Type B pancreatic cell (in vitro differentiated cells): ENCODE data around the gene TSHZ2. TPM values are rescaled to one million over a fixed set of nuclear protein-coding genes. Genes with fewer than 3 reads are reported as not detected.
"Not testable (repeated sequence)": the region's sequence is repeated elsewhere in the genome, so short reads cannot be mapped to it uniquely, and the experiment has no call there.

Experiments used
- DNase-seq: peaks from one replicate; pipeline ENCODE4 v3.0.0; 2021; ENCODE audit warnings: mixed read lengths; ENCODE audit not compliant: unreplicated experiment; ENCODE audit errors: extremely low spot score
- H3K27ac Mint-ChIP-seq: 2 replicates; pipeline ENCODE4 v1.8.0; 2021; ENCODE audit warnings: mild to moderate bottlenecking, mixed read lengths
- H3K27me3 Mint-ChIP-seq: 2 replicates; pipeline ENCODE4 v1.8.0; 2021; ENCODE audit warnings: mixed read lengths
- H3K36me3 Mint-ChIP-seq: 2 replicates; pipeline ENCODE4 v1.8.0; 2021; ENCODE audit warnings: mixed read lengths
- H3K4me1 Mint-ChIP-seq: one replicate; pipeline ENCODE4 v1.8.0; 2021; ENCODE audit warnings: mixed read lengths; ENCODE audit not compliant: unreplicated experiment
- H3K4me3 Mint-ChIP-seq: 2 replicates; pipeline ENCODE4 v1.8.0; 2021; ENCODE audit warnings: mild to moderate bottlenecking, mixed read lengths
- H3K9me3 Mint-ChIP-seq: 2 replicates; pipeline ENCODE4 v1.8.0; 2021; ENCODE audit warnings: mixed read lengths
- total RNA-seq: library from RNA; stranded (reverse); gene quantifications from 2 replicates; pipeline ENCODE4 v1.2.1, GENCODE V29; 2021; ENCODE audit warnings: low replicate concordance
- TF ChIP-seq, protein P1 (sequence below): fragments of 200-600 bp; sonication (generic); conservative IDR thresholded peaks from 2 replicates; pipeline ENCODE4 v1.5.0; 2021; ENCODE audit warnings: antibody characterized with exemption, mild to moderate bottlenecking

Gene TSHZ2
- total RNA-seq, 1 donor from 2014 or later: 45.5 TPM

DNA sequence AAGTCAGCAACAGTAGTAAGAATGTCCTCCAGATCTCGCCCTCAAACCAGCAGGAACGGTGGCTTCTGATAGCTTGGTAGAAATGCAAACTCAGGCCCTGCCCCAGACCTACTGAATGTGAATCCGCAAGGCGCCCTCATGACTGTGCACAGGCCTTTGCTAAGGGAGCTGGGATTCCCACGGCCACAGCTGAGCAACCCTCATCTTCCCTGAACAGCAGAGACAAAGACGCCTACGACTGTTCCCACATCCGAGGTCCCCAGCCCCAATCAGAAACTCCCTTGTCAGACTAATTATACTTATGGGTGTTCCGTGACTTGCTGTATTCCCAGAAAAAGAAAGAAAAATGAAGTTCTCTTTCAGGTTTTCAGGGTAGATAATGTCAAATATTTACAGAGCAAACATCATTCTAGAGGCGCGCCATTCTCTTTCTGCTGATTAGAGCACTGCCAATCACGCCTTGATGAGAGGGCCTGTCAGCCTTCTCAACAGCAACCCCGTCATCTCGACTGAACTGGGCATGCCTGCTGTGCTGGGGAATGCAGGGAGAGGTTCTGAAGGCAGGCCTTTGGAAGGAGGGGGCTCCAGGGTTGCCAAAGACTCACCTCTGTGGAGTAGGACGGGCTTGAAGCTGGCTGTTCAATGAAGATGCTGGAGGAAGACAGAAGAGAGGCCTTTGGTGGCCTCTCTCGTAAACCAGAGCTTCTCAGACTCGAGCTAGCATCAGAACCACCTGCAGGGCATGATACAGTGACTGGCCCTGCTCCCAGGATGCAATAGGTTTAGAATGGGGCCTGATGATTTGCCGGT, 541.5 kb downstream of the TSHZ2 start:
- peak overlapping the region; percentile 81 for H3K27ac Mint-ChIP-seq
- TF ChIP-seq, protein P1, sequence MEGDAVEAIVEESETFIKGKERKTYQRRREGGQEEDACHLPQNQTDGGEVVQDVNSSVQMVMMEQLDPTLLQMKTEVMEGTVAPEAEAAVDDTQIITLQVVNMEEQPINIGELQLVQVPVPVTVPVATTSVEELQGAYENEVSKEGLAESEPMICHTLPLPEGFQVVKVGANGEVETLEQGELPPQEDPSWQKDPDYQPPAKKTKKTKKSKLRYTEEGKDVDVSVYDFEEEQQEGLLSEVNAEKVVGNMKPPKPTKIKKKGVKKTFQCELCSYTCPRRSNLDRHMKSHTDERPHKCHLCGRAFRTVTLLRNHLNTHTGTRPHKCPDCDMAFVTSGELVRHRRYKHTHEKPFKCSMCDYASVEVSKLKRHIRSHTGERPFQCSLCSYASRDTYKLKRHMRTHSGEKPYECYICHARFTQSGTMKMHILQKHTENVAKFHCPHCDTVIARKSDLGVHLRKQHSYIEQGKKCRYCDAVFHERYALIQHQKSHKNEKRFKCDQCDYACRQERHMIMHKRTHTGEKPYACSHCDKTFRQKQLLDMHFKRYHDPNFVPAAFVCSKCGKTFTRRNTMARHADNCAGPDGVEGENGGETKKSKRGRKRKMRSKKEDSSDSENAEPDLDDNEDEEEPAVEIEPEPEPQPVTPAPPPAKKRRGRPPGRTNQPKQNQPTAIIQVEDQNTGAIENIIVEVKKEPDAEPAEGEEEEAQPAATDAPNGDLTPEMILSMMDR: no peak
- H3K27me3 Mint-ChIP-seq: no peaks in the 10 kb centered on the region
- DNase-seq: no peak
- no peak overlapping the region for H3K4me3 Mint-ChIP-seq
- peaks cover 7% of the 10 kb centered on the region for H3K9me3 Mint-ChIP-seq
- H3K36me3 Mint-ChIP-seq: no peaks in the 10 kb centered on the region
- peaks cover 13% of the 10 kb centered on the region for H3K4me1 Mint-ChIP-seq

DNA sequence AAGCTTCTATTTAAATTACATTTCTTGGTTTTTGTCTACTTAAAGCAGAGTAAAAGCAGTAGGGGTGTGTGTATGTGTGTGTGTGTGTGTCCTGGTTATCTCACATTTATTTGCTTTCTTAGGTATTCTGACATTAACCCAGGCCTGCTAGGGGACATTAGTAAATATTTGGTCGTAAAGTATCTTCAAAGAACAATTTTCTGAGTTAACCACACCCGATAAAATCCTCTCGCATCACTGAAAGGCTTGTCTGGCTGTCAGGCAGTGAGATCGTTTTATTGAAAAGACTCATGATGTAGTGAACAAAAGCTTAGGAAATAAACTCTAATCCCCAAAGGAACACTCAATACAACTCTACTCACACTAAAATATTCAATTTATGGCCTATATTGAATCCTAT, 543.6 kb downstream of the TSHZ2 start:
- Mint-ChIP-seq H3K27me3 (no peaks in the 10 kb centered on the region), H3K9me3 (peaks cover under 1% of the 10 kb centered on the region), H3K4me3 (no peak overlapping the region), H3K4me1 (peaks cover 6% of the 10 kb centered on the region), H3K36me3 (no peaks in the 10 kb centered on the region), H3K27ac (peak overlapping the region; percentile 16)
- TF ChIP-seq, protein P1: no peak
- DNase-seq: no peak

DNA sequence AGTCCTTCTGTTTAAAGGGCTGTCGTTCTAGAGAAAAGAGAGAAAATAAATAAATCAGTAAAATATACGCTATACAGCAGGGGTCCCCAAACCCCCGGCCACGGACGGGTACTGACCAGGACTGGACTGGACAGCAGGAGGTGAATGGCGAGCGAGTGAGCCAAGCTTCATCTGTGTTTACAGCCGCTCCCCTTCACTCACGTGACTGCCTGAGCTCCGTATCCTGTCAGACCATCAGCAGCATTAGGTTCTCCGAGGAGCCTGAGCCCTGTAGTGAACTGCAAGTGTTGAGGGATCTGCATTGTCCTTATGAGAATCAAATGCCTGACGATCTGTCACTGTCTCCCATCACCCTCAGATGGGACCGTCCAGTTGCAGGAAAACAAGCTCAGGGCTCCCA, 545.0 kb downstream of the TSHZ2 start:
- H3K36me3 Mint-ChIP-seq: no peaks in the 10 kb centered on the region
- H3K4me3 Mint-ChIP-seq: no peak overlapping the region
- peaks cover 5% of the 10 kb centered on the region for H3K4me1 Mint-ChIP-seq
- H3K9me3 Mint-ChIP-seq: no peaks in the 10 kb centered on the region
- no peaks in the 10 kb centered on the region for H3K27me3 Mint-ChIP-seq
- TF ChIP-seq, protein P1: no peak
- H3K27ac Mint-ChIP-seq: no peak overlapping the region
- DNase-seq: no peak

DNA sequence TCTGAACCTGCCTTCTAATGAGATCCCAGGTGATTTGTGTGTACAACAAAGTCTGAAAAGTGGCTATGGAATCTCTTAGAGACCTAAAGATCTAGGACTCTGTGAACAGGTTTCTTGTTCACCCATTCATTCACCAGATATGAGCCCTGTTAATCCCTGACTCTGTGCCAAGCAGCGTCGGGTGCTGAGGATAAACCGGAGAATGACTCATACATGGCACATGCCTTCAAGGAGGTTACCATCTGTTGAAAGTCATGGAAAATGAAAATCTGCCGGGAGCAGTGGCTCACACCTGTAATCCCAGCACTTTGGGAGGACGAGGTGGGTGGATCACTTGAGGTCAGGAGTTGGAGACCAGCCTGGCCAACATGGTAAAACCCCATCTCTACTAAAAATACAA, 549.3 kb downstream of the TSHZ2 start:
- H3K4me1 Mint-ChIP-seq, DNase-seq, H3K4me3 Mint-ChIP-seq, H3K36me3 Mint-ChIP-seq, H3K27me3 Mint-ChIP-seq, H3K27ac Mint-ChIP-seq, H3K9me3 Mint-ChIP-seq: not testable (repeated sequence)

DNA sequence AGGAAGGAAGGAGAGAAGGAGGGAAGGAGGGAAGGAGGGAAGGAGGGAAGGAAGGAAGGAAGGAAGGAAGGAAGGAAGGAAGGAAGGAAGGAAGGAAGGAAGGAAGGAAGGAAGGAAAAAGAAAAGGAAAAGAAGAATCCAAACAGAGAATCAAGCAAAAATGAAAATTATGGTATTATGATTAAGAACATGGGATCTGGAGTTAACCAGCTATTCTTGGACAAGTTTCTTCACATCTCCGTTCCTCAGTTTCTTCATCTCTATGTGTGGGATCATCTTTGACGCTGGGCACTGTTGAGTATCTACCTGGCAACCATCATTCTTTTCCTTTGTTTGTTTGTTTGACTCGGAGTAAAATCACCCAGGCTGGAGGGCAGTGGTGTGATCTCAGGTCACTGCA, 549.9 kb downstream of the TSHZ2 start:
- no peaks in the 10 kb centered on the region for H3K36me3 Mint-ChIP-seq
- H3K4me3 Mint-ChIP-seq: no peak overlapping the region
- DNase-seq: no peak
- H3K9me3 Mint-ChIP-seq: no peaks in the 10 kb centered on the region
- H3K27me3 Mint-ChIP-seq: no peaks in the 10 kb centered on the region
- peaks cover 2% of the 10 kb centered on the region for H3K4me1 Mint-ChIP-seq
- no peak overlapping the region for H3K27ac Mint-ChIP-seq
- TF ChIP-seq, protein P1: no peak

DNA sequence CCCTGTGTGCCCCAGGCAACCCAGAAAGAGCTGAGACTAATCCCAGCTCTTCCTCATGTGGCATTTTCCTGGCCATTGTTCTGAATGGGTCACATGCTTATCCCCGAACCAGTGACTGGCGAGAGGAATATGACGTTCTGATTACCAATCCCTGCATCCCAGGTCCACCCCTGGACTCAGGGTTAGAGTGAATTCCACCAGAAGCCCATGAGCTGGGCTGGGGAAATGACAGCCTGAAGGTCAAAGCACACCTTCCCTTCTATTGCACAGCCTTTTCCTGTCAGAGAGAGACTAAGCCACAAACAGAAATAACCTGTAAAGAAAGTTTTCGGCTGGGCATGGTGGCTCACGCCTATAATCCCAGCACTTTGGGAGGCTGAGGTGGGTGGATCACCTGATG, 550.5 kb downstream of the TSHZ2 start:
- Mint-ChIP-seq H3K27me3 (no peaks in the 10 kb centered on the region), H3K9me3 (no peaks in the 10 kb centered on the region), H3K27ac (no peak overlapping the region), H3K4me1 (peaks cover 7% of the 10 kb centered on the region), H3K4me3 (no peak overlapping the region), H3K36me3 (no peaks in the 10 kb centered on the region)
- TF ChIP-seq, protein P1: no peak
- no peak for DNase-seq

DNA sequence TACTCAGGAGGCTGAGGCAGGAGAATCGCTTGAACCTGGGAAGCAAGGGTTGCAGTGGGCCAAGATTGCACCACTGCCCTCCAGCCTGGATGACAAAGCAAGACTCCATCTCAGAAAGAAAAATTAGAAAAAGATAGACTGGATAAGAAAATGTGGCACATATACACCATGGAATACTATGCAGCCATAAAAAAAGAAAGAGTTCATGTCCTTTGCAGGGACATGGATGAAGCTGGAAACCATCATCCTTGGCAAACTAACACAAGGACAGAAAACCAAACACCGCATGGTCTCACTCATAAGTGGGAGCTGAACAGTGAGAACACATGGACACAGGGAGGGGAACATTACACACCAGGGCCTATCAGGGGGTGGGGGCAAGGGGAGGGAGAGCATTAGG, 551.5 kb downstream of the TSHZ2 start:
- H3K9me3 Mint-ChIP-seq, H3K36me3 Mint-ChIP-seq, H3K4me1 Mint-ChIP-seq, H3K4me3 Mint-ChIP-seq, H3K27me3 Mint-ChIP-seq, H3K27ac Mint-ChIP-seq, DNase-seq: not testable (repeated sequence)
